ENCODE results near the gene RASD1. TPM values are rescaled to one million over a fixed set of nuclear protein-coding genes. Genes with fewer than 3 reads are reported as not detected.

RASD1 gene
- total RNA-seq, 1 donor from 2014 or later = 1.0 TPM

- POLR2A ChIA-PET = no interaction called here
- peaks cover 4% of the 10 kb centered on the region for H3K9me3 Mint-ChIP-seq
- intact Hi-C loops (cut with micrococcal nuclease) = no loop called here
- no peaks in the 10 kb centered on the region for H3K36me3 Mint-ChIP-seq (ENCODE audit: low read depth)
- CTCF ChIA-PET = no interaction called here
- TF ChIP-seq, protein P1, sequence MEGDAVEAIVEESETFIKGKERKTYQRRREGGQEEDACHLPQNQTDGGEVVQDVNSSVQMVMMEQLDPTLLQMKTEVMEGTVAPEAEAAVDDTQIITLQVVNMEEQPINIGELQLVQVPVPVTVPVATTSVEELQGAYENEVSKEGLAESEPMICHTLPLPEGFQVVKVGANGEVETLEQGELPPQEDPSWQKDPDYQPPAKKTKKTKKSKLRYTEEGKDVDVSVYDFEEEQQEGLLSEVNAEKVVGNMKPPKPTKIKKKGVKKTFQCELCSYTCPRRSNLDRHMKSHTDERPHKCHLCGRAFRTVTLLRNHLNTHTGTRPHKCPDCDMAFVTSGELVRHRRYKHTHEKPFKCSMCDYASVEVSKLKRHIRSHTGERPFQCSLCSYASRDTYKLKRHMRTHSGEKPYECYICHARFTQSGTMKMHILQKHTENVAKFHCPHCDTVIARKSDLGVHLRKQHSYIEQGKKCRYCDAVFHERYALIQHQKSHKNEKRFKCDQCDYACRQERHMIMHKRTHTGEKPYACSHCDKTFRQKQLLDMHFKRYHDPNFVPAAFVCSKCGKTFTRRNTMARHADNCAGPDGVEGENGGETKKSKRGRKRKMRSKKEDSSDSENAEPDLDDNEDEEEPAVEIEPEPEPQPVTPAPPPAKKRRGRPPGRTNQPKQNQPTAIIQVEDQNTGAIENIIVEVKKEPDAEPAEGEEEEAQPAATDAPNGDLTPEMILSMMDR (IDR thresholded peaks at IDR 0.05) = no peak
- ATAC-seq (ENCODE audit: low read depth) (no peak), DNase-seq (no peak)
- peaks cover 7% of the 10 kb centered on the region for H3K27me3 Mint-ChIP-seq
- H3K4me3 Mint-ChIP-seq = no peak overlapping the region
- no peaks in the 10 kb centered on the region for H3K4me1 Mint-ChIP-seq
- H3K27ac Mint-ChIP-seq = no peak overlapping the region
These were observed 50.8 kb downstream of the RASD1 start for GRCh38 chr17:17445296-17445924.

Other genes with a start within 250 kb of the RASD1 start
- 71.6 and 73.7 TPM in 2 replicates for gene COPS3, start 215.1 kb downstream of the RASD1 start, total RNA-seq
- 0.71 and 0.93 TPM in 2 replicates for gene NT5M, start 193.0 kb downstream of the RASD1 start, total RNA-seq
- 16.2 and 20.1 TPM in 2 replicates for gene MED9, start 19.4 kb downstream of the RASD1 start, total RNA-seq
- gene PEMT, start 95.3 kb upstream of the RASD1 start, total RNA-seq = 11.4 and 12.2 TPM in 2 replicates
- gene RAI1, start 185.1 kb upstream of the RASD1 start, total RNA-seq = 26.7 and 31.2 TPM in 2 replicates

Data from activated B cell treated with CpG ODN at 0.5 μM for 24 hours (primary cell).